ENCODE results near the gene CLCNKA.

Gene CLCNKA

GRCh38 chr1:16073490-16074119 is 51.8 kb downstream of the CLCNKA start, which contains the start of gene FAM131C:
TSS of gene FAM131C (minus strand) at chr1:16073651. CDS start at chr1:16073442, 209 bp downstream.
- DNase-seq (ENCODE audit: low read depth, low spot score), result no peak
- no peak within 1 kb of the TSS for H3K27ac ChIP-seq

- no peak for DNase-seq (ENCODE audit: low read depth, low spot score)
- H3K27ac ChIP-seq, result no peak overlapping the region
Measured at GRCh38 chr1:16074217-16074616, 52.4 kb downstream of the CLCNKA start.

- peak overlapping the region; percentile 52 for H3K27ac ChIP-seq
- no peak for DNase-seq (ENCODE audit: low read depth, low spot score)
Measured at GRCh38 chr1:16075337-16076030, 53.6 kb downstream of the CLCNKA start.

GRCh38 chr1:16076031-16076864 is 54.4 kb downstream of the CLCNKA start:
- peak overlapping the region; percentile 52 for H3K27ac ChIP-seq
- peak; percentile 55 for DNase-seq (ENCODE audit: low read depth, low spot score)

GRCh38 chr1:16076865-16077238 is 55.0 kb downstream of the CLCNKA start:
- peak overlapping the region; percentile 52 for H3K27ac ChIP-seq
- no peak for DNase-seq (ENCODE audit: low read depth, low spot score)

- DNase-seq (ENCODE audit: low read depth, low spot score), result no peak
- no peak overlapping the region for H3K27ac ChIP-seq
Measured at GRCh38 chr1:16077406-16078245, 55.8 kb downstream of the CLCNKA start.

- H3K27ac ChIP-seq, result no peak overlapping the region
- DNase-seq (ENCODE audit: low read depth, low spot score), result no peak
Measured at GRCh38 chr1:16078925-16079656, 57.3 kb downstream of the CLCNKA start.

GRCh38 chr1:16080422-16081150 is 58.8 kb downstream of the CLCNKA start:
- H3K27ac ChIP-seq, result no peak overlapping the region
- DNase-seq (ENCODE audit: low read depth, low spot score), result no peak

- peak overlapping the region; percentile 16 for H3K27ac ChIP-seq
- no peak for DNase-seq (ENCODE audit: low read depth, low spot score)
Measured at GRCh38 chr1:16081636-16082035, 59.8 kb downstream of the CLCNKA start.

GRCh38 chr1:16082283-16083038 is 60.6 kb downstream of the CLCNKA start:
- peak overlapping the region; percentile 16 for H3K27ac ChIP-seq
- DNase-seq (ENCODE audit: low read depth, low spot score), result no peak

GRCh38 chr1:16083486-16083885 is 61.6 kb downstream of the CLCNKA start:
- no peak for DNase-seq (ENCODE audit: low read depth, low spot score)

More at GRCh38 chr1:16083486-16083885, 61.6 kb downstream of the CLCNKA start:
- H3K27ac ChIP-seq, result no peak overlapping the region

All from epithelial cell of prostate (primary cell).